DND-41 (cell line): Measurements from ENCODE around the gene FUT6.
"Not testable (repeated sequence)": the region's sequence is repeated elsewhere in the genome, so short reads cannot be mapped to it uniquely, and the experiment has no call there.

Experiments
- ATAC-seq: fragments of 200-7000 bp; cut with Tn5 transposase; 3 replicates; pipeline ENCODE4 v1.9.1; 2021; ENCODE audit warnings: low read depth; ENCODE audit not compliant: insufficient read depth
- DNase-seq: peaks from one replicate; pipeline ENCODE4 v3.0.0-alpha.2; 2020
- H2AFZ ChIP-seq: 2 replicates; pipeline ENCODE4 v1.6.0; 2012; ENCODE audit warnings: low read depth, low read length
- H3K27ac ChIP-seq: 2 replicates; pipeline ENCODE4 v1.5.1; 2012; ENCODE audit warnings: low read length, inconsistent platforms
- H3K27me3 ChIP-seq: fragments of 200-600 bp; sonication (generic); 2 replicates; pipeline ENCODE4 v1.6.0; 2012; ENCODE audit warnings: low read length, mild to moderate bottlenecking, inconsistent platforms; ENCODE audit not compliant: insufficient read depth, poor library complexity
- H3K36me3 ChIP-seq: 2 replicates; pipeline ENCODE4 v1.5.1; 2012; ENCODE audit warnings: low read length, inconsistent platforms; ENCODE audit not compliant: insufficient read depth
- H3K4me1 ChIP-seq: 2 replicates; pipeline ENCODE4 v1.5.1; 2012; ENCODE audit warnings: mild to moderate bottlenecking, low read length; ENCODE audit not compliant: insufficient read depth
- H3K4me2 ChIP-seq: 2 replicates; pipeline ENCODE4 v1.6.0; 2012; ENCODE audit warnings: mild to moderate bottlenecking, moderate library complexity, low read length, inconsistent platforms; ENCODE audit not compliant: insufficient read depth
- H3K4me3 ChIP-seq, 2 experiments: fragments of 200-600 bp in 1 of 2; shearing (Covaris generic) in 1 of 2; 2 replicates each; pipeline ENCODE4 v1.5.1; 2012 to 2016; ENCODE audit warnings: inconsistent platforms in 2 of 2, low read length in 2 of 2, mild to moderate bottlenecking in 2 of 2, low read depth in 1 of 2, moderate library complexity in 1 of 2
- H3K79me2 ChIP-seq: 2 replicates; pipeline ENCODE4 v1.6.0; 2012; ENCODE audit warnings: low read length, inconsistent platforms; ENCODE audit not compliant: insufficient read depth
- H3K9ac ChIP-seq: 2 replicates; pipeline ENCODE4 v1.6.0; 2012; ENCODE audit warnings: low read depth, mild to moderate bottlenecking, inconsistent platforms, low read length, moderate library complexity
- H3K9me3 ChIP-seq: 2 replicates; pipeline ENCODE4 v1.5.1; 2012; ENCODE audit warnings: low read length, moderate library complexity, mild to moderate bottlenecking, inconsistent platforms; ENCODE audit not compliant: insufficient read depth, severe bottlenecking
- H4K20me1 ChIP-seq: 2 replicates; pipeline ENCODE4 v1.6.0; 2012; ENCODE audit warnings: low read length; ENCODE audit not compliant: insufficient read depth
- CTCF ChIP-seq: IDR thresholded peaks from 2 replicates; pipeline ENCODE4 v1.5.1; 2012; ENCODE audit warnings: borderline replicate concordance, low read length, moderate library complexity, mild to moderate bottlenecking; ENCODE audit not compliant: poor library complexity, severe bottlenecking; ENCODE audit errors: extremely low read depth
- EZH2 ChIP-seq: IDR thresholded peaks from 3 replicates; pipeline ENCODE4 v1.6.1; 2012; ENCODE audit warnings: borderline replicate concordance, low read depth, mild to moderate bottlenecking, moderate library complexity, low read length, inconsistent platforms; ENCODE audit not compliant: severe bottlenecking

FUT6 gene

GRCh38 chr19:5839065-5840017 is at the start of gene FUT6:
FUT6 (minus strand) TSS chr19:5839702; CDS start chr19:5832567, 7,135 bp downstream.
- Histone ChIP-seq H3K79me2 (no peaks in the 10 kb centered on the region), H3K4me1 (no peaks in the 10 kb centered on the region), H3K9me3 (no peaks in the 10 kb centered on the region), H3K36me3 (no peaks in the 10 kb centered on the region), H3K27ac (no peak within 1 kb of the TSS), H4K20me1 (no peaks in the 10 kb centered on the region; the same call in 1 of the 2 replicates), H3K4me2 (no peak within 1 kb of the TSS), H3K4me3 (no peak within 1 kb of the TSS), H2AFZ (no peak within 1 kb of the TSS), H3K27me3 (peaks cover 4% of the 10 kb centered on the region), H3K9ac (no peak within 1 kb of the TSS)
- ATAC-seq, result no peak
- TF ChIP-seq CTCF (no peak), EZH2 (no peak)
- DNase-seq, result no peak

GRCh38 chr19:5884065-5884811 is 44.7 kb upstream of the FUT6 start:
- not testable (repeated sequence) for H3K4me2 ChIP-seq, H3K9me3 ChIP-seq, H3K27me3 ChIP-seq, H3K4me3 ChIP-seq, H3K9ac ChIP-seq, H4K20me1 ChIP-seq, H3K27ac ChIP-seq, H2AFZ ChIP-seq, H3K36me3 ChIP-seq, ATAC-seq, H3K4me1 ChIP-seq, DNase-seq, H3K79me2 ChIP-seq

- not testable (repeated sequence) for DNase-seq, H3K9ac ChIP-seq, H3K27ac ChIP-seq, H2AFZ ChIP-seq, H3K79me2 ChIP-seq, H3K36me3 ChIP-seq, H3K4me2 ChIP-seq, H3K27me3 ChIP-seq, H3K4me3 ChIP-seq, ATAC-seq, H4K20me1 ChIP-seq, H3K9me3 ChIP-seq, H3K4me1 ChIP-seq
Measured at GRCh38 chr19:5883157-5883873, 43.8 kb upstream of the FUT6 start.

- no peak overlapping the region for H3K27ac ChIP-seq
- H3K36me3 ChIP-seq, result no peaks in the 10 kb centered on the region
- H4K20me1 ChIP-seq, result no peaks in the 10 kb centered on the region
- H3K4me2 ChIP-seq, result no peak overlapping the region
- no peak overlapping the region for H2AFZ ChIP-seq
- no peaks in the 10 kb centered on the region for H3K9me3 ChIP-seq
- DNase-seq, result no peak
- no peak overlapping the region for H3K9ac ChIP-seq
- no peak overlapping the region for H3K4me3 ChIP-seq
- no peaks in the 10 kb centered on the region for H3K4me1 ChIP-seq
- no peaks in the 10 kb centered on the region for H3K79me2 ChIP-seq
- no peaks in the 10 kb centered on the region for H3K27me3 ChIP-seq
- no peak for ATAC-seq
- no peak for TF ChIP-seq CTCF
- TF ChIP-seq EZH2, result no peak
Measured at GRCh38 chr19:5882421-5882968, 43.0 kb upstream of the FUT6 start.
